A673 (cell line): Measurements from ENCODE around the gene PRKCB. TPM values are rescaled to one million over a fixed set of nuclear protein-coding genes. Genes with fewer than 3 reads are reported as not detected.

Experiments used
- BruUV-seq: library from RNA; stranded (reverse); fragments of 400-500 nt; replicated peaks from 2 replicates; lab custom pipeline; 2021; lab: Mats Ljungman, UMichigan
- CTCF ChIA-PET: fragments of 300-600 bp; sonication (Branson Sonifier 250); formaldehyde crosslinking; loops from one replicate; lab custom pipeline; 2022; ENCODE audit warnings: antibody characterized with exemption; lab: Charles Lee
- POLR2A ChIA-PET: fragments of 300-600 bp; sonication (Branson Sonifier 250); formaldehyde crosslinking; loops from one replicate; lab custom pipeline; 2022; ENCODE audit warnings: antibody characterized with exemption; ENCODE audit not compliant: low non-redundant PET; lab: Charles Lee
- DNase-seq: peaks from one replicate; pipeline ENCODE4 v3.0.0-alpha.2; 2015; ENCODE audit warnings: low spot score
- H3K27ac ChIP-seq: fragments of 200-600 bp; sonication (generic); 2 replicates; pipeline ENCODE4 v1.5.1; 2016; ENCODE audit warnings: mixed run types, low read depth, mild to moderate bottlenecking, mixed read lengths, antibody characterized with exemption, low read length; ENCODE audit not compliant: poor library complexity, severe bottlenecking
- H3K27me3 ChIP-seq: fragments of 200-600 bp; sonication (generic); replicated peaks from 2 replicates; pipeline ENCODE4 v1.6.1; 2017; ENCODE audit warnings: mixed run types, low read depth, mild to moderate bottlenecking, mixed read lengths, antibody characterized with exemption, low read length; ENCODE audit not compliant: insufficient read depth, poor library complexity
- H3K36me3 ChIP-seq: fragments of 200-600 bp; sonication (generic); 2 replicates; pipeline ENCODE4 v1.6.1; 2016; ENCODE audit warnings: mixed run types, mild to moderate bottlenecking, mixed read lengths, antibody characterized with exemption, low read length; ENCODE audit not compliant: insufficient read depth, poor library complexity, severe bottlenecking
- H3K4me1 ChIP-seq: fragments of 200-600 bp; sonication (generic); 2 replicates; pipeline ENCODE4 v1.6.1; 2017; ENCODE audit warnings: mixed run types, mild to moderate bottlenecking, mixed read lengths, antibody characterized with exemption, low read length; ENCODE audit not compliant: insufficient read depth, poor library complexity, severe bottlenecking
- H3K4me3 ChIP-seq: fragments of 200-600 bp; sonication (generic); 2 replicates; pipeline ENCODE4 v1.5.1; 2016; ENCODE audit warnings: low read depth, mixed run types, mild to moderate bottlenecking, mixed read lengths, low read length; ENCODE audit not compliant: poor library complexity, severe bottlenecking
- H3K9me3 ChIP-seq: fragments of 200-600 bp; sonication (generic); 2 replicates; pipeline ENCODE4 v1.6.1; 2016; ENCODE audit warnings: mixed run types, low read depth, mild to moderate bottlenecking, mixed read lengths, antibody characterized with exemption, low read length; ENCODE audit not compliant: poor library complexity, severe bottlenecking
- CTCF ChIP-seq: fragments of 300-800, 200-600 bp; sonication (generic); conservative IDR thresholded peaks from 2 replicates; pipeline ENCODE4 v1.5.1; 2017; ENCODE audit warnings: low read depth, mild to moderate bottlenecking, antibody characterized with exemption, low read length, moderate library complexity, mixed read lengths
- EZH2 ChIP-seq: fragments of 200-600 bp; sonication (generic); IDR thresholded peaks from 2 replicates; pipeline ENCODE4 v1.6.1; 2017; ENCODE audit warnings: borderline replicate concordance, low read depth, mild to moderate bottlenecking, mixed read lengths, antibody characterized with exemption, low read length; ENCODE audit not compliant: poor library complexity, severe bottlenecking
- intact Hi-C: fragments of 100-400 bp; cut with micrococcal nuclease; formaldehyde crosslinking; loops from one replicate; pipeline ENCODE4 v1.10.0; 2022; ENCODE audit not compliant: unreplicated experiment
- total RNA-seq: library from RNA; stranded (reverse); gene quantifications from 2 replicates; pipeline ENCODE4 v1.2.3, GENCODE V29; 2021

PRKCB gene
- total RNA-seq, 1 experiment from 2014 or later: 171 TPM

DNA sequence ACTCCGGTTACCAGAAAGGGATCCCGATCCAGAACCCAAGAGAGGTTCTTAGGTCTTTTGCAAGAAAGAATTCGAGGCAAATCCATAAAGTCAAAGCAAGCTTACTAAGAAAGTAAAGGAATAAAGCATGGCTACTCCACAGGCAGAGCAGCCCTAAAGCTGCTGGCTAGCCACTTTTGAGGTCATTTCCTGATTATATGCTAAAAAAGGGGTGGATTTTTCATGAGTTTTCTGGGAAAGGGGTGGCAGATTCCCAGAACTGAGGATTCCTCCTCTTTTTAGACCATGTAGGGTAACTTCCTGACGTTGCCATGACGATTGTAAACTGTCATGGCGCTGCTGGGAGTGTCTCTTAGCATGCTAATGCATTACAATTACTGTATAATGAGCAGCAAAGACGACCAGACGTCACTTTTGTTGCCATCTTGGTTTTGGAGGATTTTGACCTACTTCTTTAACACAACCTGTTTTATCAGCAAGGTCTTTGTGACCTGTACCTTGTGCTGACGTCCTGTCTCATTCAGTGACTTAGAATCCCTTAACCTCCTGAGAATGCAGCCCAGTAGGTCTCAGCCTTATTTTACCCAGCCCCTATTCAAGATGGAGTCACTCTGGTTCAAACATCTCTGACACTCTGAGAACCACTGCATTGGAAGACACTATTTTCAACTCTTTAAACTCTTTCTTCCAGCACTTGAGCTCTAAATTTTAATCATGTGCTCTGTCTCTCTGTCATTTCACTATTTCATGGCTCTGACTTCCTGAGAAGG lies 216.7 kb downstream of the PRKCB start:
- Histone ChIP-seq H3K9me3 (no peaks in the 10 kb centered on the region), H3K4me3 (no peak overlapping the region), H3K27me3 (no peaks in the 10 kb centered on the region), H3K4me1 (peaks cover 5% of the 10 kb centered on the region), H3K36me3 (peaks cover 10% of the 10 kb centered on the region), H3K27ac (no peak overlapping the region)
- POLR2A ChIA-PET: interaction anchor here (0.6 kb wide), 1 partner anchor 844 kb away, joined by 7 read pairs; no protein-coding TSS in a partner anchor
- intact Hi-C loops: no loop called here
- DNase-seq: no peak
- TF ChIP-seq EZH2: no peak
- TF ChIP-seq CTCF: no peak
- CTCF ChIA-PET: no interaction called here
- BruUV-seq: no TSS peak

GRCh38 chr16:24053099-24053946 lies 217.5 kb downstream of the PRKCB start:
- H3K27ac ChIP-seq: no peak overlapping the region
- no peaks in the 10 kb centered on the region for H3K9me3 ChIP-seq
- intact Hi-C loops: no loop called here
- DNase-seq: no peak
- ChIA-PET POLR2A (no interaction called here), CTCF (no interaction called here)
- H3K36me3 ChIP-seq: peaks cover 10% of the 10 kb centered on the region
- H3K4me1 ChIP-seq: peaks cover 5% of the 10 kb centered on the region
- H3K27me3 ChIP-seq: no peaks in the 10 kb centered on the region
- H3K4me3 ChIP-seq: no peak overlapping the region
- BruUV-seq: no TSS peak
- TF ChIP-seq EZH2 (no peak), CTCF (no peak)

DNA sequence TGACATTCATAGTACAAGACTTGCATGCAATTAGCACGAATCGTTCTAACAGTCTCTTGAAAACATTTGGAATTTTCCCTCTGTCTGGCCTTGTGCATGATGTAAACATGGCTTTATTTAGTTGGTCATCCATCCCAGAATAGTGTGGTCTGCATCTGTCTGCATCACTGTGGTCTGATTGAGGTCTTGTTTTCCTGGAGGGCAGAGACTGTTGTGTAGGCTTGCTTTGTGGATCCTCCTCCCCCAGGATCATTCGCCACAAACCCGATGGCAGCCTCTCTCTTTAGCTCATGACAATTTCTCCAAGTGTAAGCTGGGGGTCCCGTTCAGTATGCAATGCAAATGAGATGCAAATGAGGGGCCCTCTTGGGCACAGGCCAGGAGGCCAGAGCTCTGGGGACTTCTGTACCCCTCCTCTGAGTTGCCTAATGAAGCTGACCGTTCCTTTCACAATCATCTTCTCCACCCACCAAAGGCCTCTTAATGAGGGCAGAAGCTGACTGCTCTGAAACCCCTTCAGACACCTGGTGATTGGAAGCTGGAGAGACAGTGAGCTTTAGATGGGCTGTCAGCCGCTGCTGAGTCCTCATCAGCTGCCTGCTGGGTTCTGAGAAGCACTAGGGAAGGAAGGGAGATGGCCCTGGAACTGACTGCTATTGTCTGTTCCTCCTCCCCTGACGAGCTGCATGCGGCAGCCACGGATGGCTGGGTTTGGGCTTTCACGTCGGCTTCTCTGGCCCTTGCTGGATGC lies 219.1 kb downstream of the PRKCB start:
- H3K4me1 ChIP-seq: peaks cover 5% of the 10 kb centered on the region
- no peak overlapping the region for H3K4me3 ChIP-seq
- no peaks in the 10 kb centered on the region for H3K27me3 ChIP-seq
- no peak for DNase-seq
- H3K36me3 ChIP-seq: peaks cover under 1% of the 10 kb centered on the region
- no TSS peak for BruUV-seq
- TF ChIP-seq CTCF (no peak), EZH2 (no peak)
- ChIA-PET POLR2A (no interaction called here), CTCF (interaction anchor here (0.6 kb wide), 2 partner anchors 193 to 1222 kb away, joined by 3 read pairs; no protein-coding TSS in a partner anchor)
- no peaks in the 10 kb centered on the region for H3K9me3 ChIP-seq
- intact Hi-C loops: no loop called here
- no peak overlapping the region for H3K27ac ChIP-seq
